Measurements from ENCODE around the gene ACR.

ACR gene

DNA sequence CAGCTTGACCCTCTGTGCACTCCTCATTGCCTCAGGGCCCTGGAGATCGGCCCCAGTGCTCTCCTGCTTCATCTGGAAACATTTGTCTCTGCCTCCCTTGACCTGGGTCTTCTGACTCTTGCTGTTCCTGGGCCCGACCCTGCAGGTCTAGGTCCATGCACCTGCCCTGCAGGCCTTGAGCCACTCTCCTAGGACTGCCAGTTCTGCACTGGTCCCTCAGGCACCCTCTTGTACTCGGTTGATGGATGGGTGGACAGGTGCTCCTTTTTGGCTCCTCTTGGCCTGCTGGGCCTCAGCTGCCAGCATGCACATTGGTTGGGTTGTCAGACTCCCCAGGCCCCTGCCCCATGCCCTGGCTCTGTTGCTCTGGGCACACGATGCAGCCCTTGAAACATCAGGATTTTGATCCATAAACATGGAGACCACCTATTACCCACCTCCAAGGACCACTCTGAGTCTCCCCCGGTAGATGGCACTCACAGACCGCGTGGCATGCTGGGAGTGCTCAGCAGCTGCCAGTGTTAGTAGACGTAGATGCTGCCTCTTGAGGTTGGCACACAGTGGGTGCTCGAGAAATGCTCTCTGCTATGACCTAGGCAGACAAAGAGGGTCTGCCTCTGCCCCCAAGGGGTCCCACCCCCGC lies 20.2 kb upstream of the ACR start:
- DNase-seq: no peak

DNA sequence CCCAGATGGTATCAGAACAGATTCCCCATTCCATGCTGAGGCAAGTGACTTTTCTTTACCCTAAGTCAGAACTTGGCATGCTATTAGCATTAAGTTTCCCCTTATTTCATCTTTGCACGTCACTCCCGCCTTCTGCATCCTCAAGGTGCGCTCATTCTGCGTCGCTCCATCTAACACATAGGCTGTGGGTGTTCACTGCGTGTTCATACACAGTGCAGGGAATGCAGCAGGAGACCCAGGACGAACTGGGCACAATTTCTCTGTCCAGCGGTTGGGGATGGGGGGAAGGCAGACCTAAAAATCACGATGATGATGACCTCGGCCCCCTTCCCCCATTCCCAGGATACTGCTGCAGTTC lies 19.7 kb upstream of the ACR start:
- no peak for DNase-seq

DNA sequence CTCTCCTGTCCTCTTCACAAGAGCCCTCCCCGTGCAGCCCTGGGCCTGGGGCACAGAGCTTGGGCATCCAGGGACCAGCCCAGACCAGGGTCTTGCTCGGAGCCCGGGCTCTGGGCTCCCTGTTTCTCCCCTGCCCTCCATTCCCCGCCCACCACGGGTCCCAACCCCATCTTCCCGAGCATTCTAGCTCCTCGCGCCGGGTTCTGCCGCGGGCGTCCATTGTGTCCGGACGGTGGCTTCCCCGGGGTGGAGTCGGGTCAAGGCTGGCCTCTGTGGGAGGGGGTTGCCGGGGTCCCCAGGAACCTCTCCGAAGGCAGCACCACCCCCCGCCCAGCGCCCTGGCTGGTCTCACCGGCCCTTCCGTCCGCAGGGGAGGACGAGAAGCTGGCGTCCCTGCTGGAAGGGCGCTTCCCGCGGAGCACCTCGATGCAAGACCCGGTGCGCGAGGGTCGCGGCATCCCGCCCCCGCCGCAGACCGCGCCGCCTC lies 18.1 kb upstream of the ACR start:
- DNase-seq: no peak

DNA sequence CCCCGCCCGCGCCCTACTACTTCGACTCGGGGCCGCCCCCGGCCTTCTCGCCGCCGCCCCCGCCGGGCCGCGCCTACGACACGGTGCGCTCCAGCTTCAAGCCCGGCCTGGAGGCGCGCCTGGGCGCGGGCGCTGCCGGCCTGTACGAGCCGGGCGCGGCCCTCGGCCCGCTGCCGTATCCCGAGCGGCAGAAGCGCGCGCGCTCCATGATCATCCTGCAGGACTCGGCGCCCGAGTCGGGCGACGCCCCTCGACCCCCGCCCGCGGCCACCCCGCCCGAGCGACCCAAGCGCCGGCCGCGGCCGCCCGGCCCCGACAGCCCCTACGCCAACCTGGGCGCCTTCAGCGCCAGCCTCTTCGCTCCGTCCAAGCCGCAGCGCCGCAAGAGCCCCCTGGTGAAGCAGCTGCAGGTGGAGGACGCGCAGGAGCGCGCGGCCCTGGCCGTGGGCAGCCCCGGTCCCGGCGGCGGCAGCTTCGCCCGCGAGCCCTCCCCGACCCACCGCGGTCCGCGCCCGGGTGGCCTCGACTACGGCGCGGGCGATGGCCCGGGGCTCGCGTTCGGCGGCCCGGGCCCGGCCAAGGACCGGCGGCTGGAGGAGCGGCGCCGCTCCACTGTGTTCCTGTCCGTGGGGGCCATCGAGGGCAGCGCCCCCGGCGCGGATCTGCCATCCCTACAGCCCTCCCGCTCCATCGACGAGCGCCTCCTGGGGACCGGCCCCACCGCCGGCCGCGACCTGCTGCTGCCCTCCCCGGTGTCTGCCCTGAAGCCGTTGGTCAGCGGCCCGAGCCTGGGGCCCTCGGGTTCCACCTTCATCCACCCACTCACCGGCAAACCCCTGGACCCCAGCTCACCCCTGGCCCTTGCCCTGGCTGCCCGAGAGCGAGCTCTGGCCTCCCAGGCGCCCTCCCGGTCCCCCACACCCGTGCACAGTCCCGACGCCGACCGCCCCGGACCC lies 17.4 kb upstream of the ACR start:
- no peak for DNase-seq

DNA sequence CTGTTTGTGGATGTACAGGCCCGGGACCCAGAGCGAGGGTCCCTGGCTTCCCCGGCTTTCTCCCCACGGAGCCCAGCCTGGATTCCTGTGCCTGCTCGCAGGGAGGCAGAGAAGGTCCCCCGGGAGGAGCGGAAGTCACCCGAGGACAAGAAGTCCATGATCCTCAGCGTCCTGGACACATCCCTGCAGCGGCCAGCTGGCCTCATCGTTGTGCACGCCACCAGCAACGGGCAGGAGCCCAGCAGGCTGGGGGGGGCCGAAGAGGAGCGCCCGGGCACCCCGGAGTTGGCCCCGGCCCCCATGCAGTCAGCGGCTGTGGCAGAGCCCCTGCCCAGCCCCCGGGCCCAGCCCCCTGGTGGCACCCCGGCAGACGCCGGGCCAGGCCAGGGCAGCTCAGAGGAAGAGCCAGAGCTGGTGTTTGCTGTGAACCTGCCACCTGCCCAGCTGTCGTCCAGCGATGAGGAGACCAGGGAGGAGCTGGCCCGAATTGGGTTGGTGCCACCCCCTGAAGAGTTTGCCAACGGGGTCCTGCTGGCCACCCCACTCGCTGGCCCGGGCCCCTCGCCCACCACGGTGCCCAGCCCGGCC lies 16.7 kb upstream of the ACR start:
- no peak for DNase-seq

DNA sequence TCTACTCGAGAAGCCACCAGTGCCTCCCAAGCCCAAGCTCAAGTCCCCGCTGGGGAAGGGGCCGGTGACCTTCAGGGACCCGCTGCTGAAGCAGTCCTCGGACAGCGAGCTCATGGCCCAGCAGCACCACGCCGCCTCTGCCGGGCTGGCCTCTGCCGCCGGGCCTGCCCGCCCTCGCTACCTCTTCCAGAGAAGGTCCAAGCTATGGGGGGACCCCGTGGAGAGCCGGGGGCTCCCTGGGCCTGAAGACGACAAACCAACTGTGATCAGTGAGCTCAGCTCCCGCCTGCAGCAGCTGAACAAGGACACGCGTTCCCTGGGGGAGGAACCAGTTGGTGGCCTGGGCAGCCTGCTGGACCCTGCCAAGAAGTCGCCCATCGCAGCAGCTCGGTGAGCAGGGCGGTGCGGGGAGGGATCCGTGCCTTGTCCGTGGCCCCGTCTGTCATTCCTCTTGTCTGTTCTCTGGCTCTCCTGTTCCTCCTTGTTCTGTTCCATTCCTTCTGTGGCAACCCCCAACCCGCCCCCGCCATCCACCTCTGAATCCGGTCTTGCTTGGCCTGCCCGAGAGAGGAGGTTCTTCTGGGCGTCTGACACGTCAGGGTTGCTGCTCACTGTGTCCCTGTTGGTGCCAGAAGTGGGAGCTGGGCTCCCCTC lies 15.8 kb upstream of the ACR start:
- no peak for DNase-seq

DNA sequence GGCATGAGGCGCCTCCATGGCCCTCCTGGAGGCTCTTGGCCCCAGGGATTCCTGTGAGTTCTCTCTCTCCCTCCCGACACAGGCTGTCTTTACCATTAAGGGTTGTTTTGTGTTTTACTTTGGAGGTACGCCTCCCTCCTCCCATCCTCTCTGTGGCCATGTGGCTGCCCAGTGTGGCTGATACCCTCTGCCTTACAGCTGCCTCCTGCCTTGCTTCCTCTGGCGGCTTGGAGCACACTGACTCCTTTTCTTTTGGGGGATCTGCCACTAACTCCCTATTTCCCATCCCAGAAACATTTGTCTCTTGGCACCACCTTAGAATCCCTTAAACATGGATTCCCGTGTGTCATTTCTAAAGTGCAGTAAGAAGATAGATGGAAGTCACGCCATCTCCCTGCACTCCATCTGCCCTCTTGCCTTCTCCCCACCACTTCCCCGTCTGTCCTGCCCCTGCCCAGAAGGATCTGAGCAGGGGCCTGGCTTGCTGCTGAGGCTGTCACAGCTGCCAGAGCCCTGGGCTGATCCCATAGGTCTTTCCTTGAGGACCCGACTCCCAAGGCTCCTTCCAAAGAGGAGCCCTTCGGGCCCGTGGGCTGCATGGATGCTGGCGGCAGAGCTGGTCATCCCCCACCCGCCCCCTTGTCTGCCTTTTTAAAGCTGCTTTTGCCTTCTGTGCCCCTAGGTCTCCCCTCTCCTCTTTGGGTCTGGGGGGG lies 15.1 kb upstream of the ACR start:
- no peak for DNase-seq

DNA sequence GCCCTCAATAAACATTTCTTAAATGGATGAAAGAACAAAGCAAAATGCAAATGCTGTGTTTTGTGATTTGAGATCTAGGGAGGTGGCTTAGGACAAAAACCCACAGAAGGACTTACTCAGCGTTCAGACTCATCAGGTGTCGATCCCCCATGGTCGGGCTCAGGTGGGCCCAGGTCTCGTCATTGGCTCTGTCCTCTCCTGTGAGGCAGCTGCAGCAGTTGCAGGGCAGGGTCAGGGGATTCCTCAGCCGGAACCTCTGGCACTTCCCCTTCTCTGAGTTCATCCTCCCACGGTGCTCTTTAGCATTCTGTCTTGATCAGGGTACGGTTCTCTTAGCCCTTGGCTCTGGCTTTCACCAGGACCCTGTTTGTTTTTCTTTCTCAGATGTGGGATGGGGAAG lies 14.0 kb upstream of the ACR start:
- no peak for DNase-seq

DNA sequence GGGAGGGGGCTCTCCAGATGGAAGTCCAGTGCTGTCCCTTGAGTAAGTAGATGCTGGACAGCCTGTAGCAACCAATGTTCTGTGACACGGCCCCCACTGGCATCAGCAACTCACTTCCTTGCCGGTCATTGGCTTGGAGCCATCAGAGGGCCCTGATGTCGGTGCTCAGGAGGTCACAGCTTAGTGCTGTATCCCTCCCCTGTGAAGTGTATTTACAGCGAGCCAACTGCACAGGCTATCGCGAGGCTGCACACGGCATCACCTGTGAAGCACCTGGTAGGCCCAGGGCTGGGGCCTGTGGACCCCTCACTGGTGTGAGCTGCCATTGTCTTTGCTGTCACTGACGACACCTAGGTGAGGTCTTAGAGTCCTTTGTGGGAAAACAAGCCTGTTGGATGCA lies 13.4 kb upstream of the ACR start:
- peak; percentile 0 for DNase-seq

DNA sequence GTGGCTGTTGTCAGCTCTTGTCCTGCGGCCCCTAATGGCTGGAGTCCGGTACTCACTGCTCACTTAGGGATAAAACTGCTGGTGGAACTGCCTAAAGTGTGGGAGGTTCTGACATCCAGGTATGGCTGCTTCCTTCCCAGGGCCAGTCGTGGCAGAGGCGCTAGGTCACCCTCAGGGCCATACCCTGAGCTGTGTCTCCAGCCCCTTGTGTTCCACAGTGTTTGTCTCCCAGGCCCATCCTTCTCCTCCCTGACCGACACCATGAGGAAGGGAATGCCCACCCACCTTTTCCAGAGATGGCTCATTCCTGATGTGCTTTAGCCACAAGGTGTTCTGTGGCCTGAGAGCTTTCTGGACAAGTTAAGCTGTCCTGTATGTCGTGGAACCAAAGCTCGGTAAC lies 12.4 kb upstream of the ACR start:
- no peak for DNase-seq

DNA sequence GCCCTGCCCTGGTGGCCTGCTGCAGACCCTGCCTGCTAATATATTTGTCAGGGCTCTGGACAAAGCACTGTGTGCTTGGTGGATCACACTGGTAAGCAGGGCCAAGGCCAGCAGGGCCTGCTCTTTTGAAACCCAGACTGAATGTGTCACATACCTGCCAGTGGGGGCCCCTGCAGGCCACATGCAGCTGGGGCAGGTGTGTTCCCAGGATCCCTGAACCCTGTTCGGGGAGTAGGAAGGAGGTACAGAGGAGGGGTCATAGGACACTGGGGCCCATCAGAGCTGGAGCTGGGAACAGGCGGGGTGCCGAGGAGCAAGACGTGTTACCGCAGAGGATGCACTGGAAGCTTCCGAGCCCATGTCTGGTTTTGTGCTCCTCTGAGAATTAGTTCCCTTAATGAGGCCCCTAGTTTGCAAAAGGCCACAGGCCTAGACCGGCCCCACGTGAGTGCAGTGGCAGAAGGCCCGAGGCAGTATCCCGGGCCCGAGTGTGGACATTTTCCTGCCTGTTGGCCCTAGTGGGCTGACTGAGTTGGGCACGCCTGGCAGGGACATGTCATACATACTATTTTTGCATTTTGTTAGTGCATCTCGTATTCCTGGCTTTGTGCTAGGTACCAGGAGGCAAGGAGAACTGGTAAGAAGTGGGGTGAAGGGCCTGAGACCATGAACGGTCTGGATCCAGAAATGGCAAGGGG lies 11.2 kb upstream of the ACR start:
- no peak for DNase-seq

DNA sequence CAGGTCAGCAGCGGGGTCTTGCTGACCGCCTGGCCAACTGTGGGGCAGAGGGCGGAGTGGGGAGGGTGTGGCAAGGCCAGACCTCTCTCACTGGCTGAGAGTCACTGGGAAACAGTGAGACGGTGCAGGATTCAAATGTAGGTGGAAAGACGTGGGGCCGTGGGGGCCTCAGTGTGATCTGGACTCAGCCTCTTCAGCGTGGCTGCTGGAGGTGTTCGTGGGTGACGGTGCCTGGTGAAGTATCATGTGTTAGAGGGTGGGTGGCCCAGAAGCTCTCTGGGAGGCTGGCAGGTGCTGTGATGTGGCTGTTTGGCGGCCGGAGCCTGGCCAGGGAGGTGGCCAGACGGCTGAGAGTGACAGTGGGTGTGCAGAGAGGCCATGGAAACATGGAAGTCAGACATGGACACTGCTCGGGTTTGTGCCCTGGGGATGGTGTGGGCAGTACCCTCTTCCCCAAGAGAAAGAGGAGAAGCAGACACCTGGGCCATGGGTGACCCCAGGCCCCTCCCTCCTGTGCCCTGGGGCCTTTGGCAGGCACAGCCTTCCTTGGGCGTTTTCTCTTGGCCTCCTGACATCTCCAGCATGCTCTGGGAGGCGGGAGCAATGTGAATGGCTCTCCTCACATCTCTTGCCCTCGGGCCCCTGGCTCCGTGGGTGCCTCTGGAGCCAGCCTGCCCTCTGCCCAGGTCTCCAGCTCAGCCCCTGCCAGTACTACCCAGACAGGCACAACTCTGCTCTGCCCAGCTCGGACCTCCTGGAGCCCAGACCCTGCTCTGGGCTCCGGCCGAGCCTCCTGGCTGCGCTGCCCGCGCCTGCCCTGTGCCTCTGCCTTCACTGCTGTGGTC lies 10.1 kb upstream of the ACR start:
- no peak for DNase-seq

DNA sequence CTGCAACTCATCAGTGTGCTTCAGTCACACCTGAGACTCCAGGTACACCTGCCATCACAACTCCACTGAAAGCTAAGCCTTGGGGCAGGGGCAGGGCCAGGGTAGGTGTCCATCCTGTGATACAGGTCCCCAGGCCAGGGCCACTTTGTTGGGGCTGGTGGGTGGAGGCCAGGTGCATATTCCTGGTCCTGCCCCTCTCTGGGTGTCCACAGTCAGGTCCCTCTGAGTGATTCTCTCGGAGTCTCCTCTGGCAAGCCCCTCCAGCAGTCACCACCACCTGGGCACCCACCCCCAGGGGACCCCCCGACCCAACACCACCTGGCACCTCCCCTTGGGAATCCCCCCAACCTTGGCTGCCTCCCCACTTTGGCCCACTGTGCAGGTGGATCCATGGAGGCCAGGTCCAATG lies 9.5 kb upstream of the ACR start:
- no peak for DNase-seq

DNA sequence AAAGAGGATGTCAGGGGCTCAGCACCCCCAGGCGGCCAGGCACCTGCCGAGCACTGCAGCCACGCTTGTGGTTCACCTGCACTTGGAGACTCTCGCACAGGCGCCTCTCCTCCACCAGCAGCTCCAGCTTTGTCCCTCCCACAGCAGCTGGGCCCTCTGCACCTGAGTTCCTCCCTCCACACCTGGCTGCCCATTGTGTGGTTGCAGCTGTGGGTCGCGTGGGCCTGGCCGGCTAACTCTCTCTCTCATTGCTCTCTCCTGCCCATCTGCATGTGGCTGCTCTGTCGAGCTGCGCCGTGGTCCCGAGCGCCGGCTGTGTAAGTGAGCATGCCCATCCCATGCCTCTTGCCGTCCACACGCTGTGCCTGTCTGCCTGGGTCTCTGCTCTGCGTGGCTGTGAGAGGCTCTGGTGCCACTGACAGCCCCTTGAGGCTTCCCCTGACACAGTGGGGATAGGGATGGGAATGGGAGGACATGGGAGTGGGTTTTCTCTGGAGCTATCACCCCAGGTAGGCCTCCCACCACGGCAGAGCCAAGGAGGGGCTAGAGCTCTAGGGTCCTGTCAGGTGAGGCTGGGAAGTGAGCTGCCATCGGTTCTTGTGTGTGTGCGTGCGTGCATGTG lies 8.5 kb upstream of the ACR start:
- DNase-seq: peak; percentile 50

DNA sequence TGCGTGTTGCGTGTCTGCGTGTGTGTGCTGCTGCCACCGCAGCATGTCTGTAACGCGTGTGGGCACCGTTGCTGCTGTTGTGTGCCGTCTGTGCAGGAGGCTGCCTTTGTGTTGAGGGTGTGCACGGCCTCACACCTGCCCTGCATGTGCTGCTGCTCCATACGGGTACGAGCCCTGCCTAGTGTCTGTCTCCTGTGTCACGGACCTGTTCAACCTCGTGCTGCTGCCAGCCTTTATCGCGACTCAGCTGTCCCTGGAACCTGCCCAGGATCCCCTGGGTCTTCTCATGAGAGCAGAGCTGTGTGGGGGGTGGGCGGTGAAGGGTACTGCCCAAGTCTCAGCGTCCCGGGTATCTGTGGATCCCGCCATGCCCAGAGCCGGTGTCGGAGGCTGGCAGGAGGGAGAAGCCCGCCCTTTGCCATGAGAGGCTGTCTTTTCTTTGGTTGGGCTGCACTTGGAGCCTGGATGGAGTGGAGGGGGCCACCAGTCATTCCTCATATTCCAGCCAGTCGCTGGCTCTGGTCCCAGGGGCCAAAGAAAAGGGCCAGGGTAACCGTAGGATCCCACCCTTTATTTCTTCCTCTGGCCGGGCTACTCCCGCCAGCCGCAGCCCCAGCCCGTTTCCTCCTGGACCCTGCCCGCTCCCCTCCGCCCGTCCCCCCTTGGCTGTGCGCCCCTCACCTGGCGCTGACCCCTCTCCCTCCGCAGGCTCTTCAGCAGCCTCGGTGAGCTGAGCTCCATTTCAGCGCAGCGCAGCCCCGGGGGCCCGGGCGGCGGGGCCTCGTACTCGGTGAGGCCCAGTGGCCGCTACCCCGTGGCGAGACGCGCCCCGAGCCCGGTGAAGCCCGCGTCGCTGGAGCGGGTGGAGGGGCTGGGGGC lies 7.8 kb upstream of the ACR start:
- no peak for DNase-seq

DNA sequence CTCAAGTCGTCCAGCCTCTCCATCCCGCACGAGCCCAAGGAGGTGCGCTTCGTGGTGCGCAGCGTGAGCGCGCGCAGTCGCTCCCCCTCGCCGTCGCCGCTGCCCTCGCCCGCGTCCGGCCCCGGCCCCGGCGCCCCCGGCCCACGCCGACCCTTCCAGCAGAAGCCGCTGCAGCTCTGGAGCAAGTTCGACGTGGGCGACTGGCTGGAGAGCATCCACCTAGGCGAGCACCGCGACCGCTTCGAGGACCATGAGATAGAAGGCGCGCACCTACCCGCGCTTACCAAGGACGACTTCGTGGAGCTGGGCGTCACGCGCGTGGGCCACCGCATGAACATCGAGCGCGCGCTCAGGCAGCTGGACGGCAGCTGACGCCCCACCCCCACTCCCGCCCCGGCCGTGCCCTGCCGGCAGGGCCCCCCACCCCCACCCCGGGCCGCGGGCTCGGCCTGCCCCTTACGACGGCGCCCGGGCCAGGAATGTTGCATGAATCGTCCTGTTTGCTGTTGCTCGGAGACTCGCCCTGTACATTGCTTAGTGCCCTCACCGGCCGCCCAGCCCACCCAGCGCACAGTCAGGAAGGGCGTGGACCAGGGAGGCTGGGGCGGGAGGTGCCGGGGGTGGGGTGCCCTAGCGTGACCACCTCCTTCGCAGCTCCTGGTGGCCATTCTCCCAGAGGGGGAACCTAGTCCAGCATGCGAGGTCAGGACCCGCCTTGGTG lies 6.9 kb upstream of the ACR start:
- DNase-seq: no peak

DNA sequence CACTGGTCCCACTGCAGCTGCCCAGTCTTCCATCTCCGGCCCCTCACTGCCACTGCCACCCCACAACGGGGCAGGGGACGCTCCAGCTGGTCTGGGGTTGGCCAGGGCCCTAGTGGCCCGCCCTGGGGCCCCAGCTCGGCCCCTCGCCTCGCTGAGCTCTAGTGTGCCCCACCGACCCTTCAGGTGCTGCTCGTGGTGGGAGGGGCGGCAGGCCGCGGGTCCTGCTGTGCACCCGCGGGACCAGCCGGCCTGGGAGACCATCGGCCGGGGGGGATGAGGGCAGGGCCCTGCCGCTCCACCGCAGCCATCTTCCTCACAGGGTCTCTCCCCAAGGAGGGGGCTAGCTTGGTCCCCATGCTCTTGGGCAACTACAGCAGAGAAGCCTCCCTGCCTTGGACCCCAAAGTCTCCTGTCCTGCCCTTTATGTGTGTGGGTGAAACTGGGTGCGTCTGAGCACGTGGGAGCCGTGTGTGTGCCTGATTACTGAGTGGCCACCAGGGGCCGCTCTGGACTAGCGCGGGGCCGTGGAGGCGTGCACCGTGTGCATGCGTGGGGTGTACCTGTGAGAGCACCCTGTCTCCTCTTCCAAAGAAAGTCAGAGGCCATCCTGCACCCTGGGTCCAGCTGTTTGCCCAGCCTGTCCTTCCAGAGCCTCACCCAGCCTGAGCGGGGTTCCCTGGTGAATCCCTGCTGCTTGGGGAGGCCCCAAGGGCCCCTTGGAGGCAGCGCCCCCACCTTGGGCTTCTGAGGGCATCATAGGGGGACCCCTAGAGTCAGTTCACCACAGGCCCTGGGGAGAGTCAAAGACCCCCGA lies 6.0 kb upstream of the ACR start:
- DNase-seq: no peak

DNA sequence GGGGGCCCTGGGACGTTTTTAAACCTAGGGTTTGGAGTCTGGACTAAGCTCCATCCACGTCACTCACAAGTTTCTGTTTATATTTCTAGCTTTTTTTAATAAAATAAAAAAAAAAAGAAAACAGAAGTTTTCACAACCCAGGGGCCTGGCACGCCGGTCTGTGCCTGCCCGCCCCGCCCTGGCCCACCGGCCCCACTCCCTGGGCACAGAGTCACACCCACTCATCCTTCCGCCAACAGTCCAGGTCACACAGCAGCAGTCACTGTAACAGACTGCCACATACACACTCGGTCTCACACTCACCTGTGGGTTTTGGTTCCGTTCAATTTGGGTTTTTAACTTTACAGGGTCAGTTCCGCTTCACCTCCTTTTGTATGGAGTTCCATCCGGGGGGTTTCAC lies 5.3 kb upstream of the ACR start:
- DNase-seq: no peak
